Measurements from ENCODE around the gene CKAP5.

DNA sequence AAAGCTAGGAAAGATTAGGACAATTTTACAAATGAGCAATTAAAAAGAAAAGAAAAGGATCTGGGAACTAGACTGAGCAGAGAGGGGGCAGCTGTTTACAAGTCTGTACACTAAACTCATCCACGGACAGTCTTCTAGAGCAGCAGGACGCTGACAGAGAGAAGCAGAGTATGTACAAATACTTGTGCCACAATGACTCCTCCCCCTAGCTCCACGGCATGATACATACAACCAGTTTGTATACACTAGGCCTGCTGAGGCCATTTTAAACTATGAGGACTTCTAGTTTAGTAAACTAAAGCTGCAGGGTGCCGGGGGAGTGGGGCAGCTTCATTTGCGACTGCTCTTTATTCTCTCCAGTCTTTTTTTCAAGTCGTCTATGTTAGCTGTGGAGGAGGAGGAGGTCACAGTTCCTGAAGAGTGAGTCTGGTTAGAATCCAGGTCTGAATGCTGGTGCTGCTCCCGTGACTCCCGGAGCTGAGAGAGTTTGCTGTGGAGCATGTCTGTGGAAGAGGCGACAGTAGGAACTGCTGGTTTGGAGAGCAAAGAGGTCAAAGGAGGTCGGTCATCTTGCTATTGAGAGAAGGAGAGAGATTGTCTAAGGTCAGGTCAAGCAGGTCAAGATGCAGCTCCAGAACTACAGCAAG lies 102.3 kb downstream of the CKAP5 start:
- TF ChIP-seq POLR2A (IDR thresholded peaks at IDR 0.05), result no peak
- TF ChIP-seq, protein P1, sequence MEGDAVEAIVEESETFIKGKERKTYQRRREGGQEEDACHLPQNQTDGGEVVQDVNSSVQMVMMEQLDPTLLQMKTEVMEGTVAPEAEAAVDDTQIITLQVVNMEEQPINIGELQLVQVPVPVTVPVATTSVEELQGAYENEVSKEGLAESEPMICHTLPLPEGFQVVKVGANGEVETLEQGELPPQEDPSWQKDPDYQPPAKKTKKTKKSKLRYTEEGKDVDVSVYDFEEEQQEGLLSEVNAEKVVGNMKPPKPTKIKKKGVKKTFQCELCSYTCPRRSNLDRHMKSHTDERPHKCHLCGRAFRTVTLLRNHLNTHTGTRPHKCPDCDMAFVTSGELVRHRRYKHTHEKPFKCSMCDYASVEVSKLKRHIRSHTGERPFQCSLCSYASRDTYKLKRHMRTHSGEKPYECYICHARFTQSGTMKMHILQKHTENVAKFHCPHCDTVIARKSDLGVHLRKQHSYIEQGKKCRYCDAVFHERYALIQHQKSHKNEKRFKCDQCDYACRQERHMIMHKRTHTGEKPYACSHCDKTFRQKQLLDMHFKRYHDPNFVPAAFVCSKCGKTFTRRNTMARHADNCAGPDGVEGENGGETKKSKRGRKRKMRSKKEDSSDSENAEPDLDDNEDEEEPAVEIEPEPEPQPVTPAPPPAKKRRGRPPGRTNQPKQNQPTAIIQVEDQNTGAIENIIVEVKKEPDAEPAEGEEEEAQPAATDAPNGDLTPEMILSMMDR (IDR thresholded peaks at IDR 0.05), result no peak
